NAMALWA (cell line): ENCODE data around the gene HSD17B1.
A peak's percentile ranks its signal among the peaks of the same experiment; 100 is the strongest.
"Not testable (repeated sequence)": the region's sequence is repeated elsewhere in the genome, so short reads cannot be mapped to it uniquely, and the experiment has no call there.

Experiments used
- DNase-seq: peaks from one replicate; pipeline ENCODE4 v3.0.0-alpha.2; 2015; ENCODE audit warnings: low spot score

Gene HSD17B1

DNA sequence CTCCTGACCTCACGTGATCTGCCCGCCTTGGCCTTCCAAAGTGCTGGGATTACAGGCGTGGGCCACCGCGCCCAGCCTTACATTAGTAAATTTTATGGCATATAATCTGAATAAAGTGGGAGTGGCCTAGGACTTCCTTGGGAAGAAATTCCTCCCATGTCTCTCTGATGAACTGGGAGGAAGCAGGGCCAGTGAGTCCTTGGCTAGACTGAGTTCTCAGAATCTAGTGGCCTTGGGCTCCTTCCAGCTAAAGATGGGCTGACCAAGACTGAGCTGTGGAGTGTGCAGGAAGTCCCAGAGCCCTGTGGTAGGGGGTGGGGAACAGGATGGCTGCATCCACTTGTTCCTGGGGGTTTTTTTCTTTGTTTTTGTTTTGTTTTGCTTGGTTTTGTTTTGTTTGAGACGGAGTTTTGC lies 26.7 kb upstream of the HSD17B1 start:
- no peak for DNase-seq

DNA sequence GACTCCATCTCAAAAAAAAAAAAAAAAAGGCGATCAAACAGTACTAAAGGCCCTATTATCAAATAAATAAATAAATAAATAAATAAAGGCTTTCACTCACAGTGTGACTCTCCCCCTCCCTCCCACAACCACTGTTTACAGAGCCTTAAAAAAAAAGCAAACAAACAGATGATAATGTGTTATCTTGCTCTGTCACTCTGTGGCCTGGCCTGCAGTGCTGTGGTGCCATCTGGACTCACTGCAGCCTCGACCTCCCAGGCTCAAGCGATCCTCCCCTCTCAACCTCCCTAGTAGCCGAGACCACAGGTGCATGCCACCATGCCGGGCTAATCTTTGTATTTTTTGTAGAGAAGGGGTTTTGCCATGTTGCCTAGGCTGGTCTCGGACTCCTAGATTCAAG lies 24.8 kb upstream of the HSD17B1 start:
- no peak for DNase-seq

DNA sequence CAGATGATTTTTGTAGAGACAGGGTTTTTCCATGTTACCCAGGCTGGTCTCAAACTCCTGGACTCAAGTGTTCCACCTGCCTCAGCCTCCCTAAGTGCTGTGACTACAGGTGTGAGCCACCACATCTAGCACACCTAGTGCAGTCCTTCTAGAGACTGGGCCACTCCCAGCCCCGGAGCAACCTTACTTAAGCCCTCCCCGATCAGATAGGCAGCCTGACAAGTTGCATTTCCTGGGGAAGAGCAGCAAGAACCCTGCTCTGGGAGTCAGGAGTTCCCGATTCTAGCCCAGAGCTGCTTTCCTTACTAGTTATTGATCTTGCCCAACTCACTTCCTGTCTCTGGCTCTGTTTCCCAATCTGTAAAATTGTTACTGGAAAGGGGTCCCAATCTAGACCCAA lies 23.7 kb upstream of the HSD17B1 start:
- DNase-seq = no peak

DNA sequence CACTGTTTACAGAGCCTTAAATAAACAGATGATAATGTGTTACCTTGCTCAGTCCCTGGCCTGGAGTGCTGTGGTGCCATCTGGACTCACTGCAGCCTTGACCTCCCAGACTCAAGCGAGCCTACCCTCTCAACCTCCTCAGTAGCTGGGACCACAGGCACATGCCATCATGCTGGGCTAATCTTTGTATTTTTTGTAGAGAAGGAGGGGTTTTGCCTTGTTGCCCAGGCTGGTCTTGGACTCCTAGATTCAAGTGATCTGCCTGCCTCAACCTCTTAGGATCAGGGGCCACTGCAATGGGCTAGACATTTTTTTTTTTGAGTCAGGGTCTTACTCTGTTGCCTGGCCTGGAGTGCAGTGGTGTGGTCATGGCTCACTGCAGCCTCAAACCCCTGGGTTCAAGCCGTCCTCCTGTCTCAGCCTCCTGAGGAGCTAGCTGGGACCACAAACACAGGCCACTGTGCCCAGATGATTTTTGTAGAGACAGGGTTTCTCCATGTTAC lies 21.7 kb upstream of the HSD17B1 start:
- no peak for DNase-seq

DNA sequence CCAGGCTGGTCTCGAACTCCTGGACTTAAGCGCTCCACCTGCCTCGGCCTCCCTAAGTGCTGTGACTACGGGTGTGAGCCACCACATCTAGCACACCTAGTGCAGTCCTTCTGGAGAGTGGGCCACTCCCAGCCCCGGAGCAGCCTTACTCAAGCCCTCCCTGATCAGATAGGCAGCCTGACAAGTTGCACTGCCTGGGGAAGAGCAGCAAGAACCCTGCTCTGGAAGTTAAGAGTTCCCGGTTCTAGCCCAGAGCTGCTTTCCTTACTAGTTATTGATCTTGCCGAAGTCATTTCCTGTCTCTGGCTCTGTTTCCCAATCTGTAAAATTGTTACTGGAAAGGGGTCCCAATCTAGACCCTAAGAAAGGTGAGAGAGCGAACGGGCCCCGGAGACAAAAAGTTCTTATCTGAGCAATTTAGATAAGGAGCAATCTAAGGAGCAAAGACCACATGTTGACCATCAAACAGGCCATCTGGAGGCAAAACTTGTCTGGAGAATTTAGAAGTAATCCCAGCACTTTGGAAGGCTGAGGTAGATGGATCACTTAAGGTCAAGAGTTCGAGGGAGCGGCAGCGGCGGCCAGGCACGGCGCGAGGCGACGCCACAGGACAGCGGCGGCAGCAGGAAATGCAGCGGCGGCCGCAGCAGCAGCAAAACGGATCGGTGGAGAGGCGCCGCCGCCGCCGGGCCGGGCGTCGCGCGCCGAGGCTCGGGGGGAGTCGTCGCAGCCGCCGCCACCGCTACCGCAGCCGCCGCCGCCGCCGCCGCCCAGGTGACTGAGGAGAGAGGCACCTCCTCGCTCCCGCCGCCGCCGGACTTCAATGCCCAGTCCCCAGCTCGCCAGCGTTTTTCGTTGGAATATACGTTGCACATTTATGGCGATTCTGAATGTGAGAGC lies 21.0 kb upstream of the HSD17B1 start:
- DNase-seq = peak; percentile 69

DNA sequence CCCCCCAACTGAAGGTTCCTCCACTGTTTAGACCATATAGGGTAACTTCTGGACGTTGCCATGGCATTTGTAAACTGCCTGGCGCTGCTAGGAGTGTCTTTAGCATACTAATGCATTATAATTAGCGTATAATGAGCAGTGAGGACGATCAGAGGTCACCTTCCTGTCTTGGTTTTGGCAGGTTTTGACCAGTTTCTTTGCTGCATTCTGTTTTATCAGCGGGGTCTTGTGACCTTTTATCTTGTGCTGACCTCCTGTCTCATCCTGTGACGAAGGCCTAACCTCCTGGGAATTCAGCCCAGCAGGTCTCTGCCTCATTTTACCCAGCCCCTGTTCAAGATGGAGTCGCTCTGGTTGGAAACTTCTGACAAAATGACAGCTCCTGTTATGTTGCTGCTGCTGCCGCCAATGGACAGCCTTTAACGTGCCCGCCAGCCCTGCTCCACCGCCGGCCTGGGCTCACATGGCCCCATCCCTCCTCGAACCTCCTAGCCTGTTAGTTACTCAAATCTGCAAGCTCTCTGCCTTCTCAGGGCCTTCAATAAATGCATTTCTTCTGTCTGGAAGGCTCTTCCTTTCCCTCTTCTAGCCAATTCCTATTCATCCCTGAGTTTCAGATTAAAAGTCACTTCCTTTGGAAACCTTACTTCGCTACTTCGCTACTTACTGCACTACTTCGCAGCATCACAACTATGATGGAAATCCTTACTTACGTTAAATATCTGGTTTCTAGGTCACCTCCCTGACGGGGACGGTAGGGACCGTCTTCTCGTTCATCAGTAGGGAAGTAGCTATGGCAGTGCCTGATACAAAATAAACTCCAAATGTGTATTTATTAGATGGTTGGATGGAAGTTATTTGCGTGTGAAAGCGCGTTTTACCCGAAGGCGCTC lies 17.3 kb upstream of the HSD17B1 start:
- DNase-seq = peak; percentile 26

DNA sequence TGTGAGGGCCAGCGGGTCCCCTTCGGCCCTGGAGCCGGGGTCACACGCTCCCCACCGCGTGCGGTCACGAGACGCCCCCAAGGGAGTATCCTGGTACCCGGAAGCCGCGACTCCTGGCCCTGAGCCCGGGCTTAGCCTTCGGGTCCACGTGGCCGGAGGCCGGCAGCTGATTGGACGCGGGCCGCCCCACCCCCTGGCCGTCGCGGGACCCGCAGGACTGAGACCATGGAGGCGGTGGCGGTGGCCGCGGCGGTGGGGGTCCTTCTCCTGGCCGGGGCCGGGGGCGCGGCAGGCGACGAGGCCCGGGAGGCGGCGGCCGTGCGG lies 16.7 kb upstream of the HSD17B1 start, which contains the start of gene NAGLU:
NAGLU (plus strand) TSS at position 194 of the 324 bp plus-strand sequence; CDS start at position 226, 32 bp downstream.
- peak; percentile 95 for DNase-seq

DNA sequence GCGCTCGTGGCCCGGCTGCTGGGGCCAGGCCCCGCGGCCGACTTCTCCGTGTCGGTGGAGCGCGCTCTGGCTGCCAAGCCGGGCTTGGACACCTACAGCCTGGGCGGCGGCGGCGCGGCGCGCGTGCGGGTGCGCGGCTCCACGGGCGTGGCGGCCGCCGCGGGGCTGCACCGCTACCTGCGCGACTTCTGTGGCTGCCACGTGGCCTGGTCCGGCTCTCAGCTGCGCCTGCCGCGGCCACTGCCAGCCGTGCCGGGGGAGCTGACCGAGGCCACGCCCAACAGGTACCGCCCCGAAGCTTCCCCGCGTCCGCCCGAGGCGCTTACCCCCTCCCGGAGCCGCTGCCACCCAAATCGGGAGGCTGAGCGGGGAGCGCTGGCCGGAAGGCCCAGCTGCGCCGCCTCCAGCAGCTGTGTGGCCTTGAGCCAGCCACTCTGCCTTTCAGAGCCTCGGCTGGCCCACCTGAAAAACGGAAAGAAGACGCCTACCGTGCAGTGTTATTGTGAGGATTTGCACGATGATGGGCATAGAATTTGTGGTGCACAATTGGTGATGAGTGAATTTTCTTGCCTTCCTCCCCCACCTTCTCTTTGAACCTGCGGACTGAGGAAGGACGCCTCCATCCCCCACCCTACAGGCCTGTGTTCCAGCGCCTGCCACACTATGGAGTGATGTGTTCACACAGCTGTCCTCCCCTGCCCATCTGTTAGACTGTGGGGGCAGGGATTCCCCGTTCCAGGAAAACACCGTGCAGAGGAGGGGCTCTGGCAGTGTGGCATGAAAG lies 16.2 kb upstream of the HSD17B1 start:
- peak; percentile 77 for DNase-seq

DNA sequence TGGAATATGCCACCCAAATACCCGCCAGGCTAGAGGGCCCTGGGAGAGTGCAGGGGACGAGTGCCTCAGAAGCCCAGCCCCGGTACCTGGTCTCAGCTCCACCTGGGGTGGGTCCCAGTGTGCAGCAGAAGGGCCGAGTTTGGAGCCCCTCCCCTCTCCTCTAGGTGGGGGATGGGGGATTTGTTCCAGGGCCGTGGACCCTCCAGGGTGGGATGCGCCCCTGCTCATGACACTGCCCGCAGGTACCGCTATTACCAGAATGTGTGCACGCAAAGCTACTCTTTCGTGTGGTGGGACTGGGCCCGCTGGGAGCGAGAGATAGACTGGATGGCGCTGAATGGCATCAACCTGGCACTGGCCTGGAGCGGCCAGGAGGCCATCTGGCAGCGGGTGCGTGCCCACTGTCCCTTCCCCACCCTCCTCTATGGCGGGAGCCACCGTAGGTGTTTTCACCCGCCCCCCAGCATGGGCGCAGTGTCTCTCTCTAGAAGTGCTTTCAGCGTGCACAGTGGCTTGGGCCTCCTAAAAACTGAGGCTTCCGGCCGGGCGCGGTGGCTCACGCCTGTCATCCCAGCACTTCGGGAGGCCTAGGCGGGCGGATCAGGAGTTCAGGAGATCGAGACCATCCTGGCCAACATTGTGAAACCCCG lies 15.4 kb upstream of the HSD17B1 start:
- DNase-seq = no peak

DNA sequence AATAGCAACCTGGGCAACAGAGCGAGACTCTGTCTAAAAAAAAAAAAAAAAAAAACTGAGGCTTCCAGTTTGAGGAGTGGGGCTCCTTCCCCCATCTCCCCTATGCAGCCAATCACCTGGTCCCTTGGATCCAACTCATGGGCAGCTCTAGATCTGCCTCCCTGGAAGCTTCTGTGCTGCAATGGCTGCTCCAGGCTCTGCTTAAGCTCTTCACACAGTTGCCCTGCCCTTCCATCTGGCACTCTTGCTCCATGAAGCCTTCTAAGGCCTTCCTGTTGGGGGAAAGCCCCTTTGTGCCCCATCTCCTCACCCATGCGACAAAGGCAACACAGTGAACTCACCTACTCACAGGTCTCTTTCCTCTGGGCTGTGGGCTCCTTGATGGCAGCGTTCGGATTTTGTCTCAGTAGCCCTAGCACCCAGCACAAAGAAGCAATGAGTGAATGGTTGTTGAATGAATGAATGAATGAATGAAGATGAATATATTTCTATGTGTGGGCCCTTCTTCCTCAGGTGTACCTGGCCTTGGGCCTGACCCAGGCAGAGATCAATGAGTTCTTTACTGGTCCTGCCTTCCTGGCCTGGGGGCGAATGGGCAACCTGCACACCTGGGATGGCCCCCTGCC lies 14.8 kb upstream of the HSD17B1 start:
- no peak for DNase-seq

DNA sequence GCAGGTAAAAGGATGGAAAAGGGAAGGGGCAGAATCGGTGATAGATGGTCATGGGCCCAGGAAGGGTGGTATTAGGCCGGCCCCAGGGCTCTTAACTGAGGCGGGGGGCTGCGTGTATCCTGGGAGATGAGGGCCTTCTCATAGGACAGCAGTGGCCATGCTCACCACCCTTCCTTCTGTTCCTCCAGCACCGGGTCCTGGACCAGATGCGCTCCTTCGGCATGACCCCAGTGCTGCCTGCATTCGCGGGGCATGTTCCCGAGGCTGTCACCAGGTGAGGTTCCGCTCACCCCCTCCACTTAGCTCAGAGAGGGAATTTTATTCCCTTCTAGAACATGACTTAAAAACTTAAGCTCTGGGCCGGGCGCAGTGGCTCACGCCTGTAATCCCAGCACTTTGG lies 14.2 kb upstream of the HSD17B1 start:
- no peak for DNase-seq

DNA sequence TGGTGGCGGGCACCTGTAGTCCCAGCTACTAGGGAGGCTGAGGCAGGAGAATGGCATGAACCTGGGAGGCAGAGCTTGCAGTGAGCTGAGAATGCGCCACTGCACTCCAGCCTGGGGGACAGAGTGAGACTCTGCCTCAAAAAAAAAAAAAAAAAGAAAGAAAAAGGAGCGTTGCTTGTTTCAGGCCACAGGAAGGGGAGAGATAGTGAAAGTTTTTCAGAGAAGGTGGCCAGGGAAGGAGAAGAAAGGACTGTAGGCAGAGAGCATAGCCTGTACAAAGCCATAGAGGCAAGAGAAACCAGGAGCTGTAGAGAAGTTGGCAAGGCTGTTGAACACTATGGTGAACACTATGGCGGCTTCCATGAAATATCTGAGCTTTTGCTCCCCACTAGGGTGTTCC lies 12.2 kb upstream of the HSD17B1 start:
- DNase-seq = not testable (repeated sequence)

DNA sequence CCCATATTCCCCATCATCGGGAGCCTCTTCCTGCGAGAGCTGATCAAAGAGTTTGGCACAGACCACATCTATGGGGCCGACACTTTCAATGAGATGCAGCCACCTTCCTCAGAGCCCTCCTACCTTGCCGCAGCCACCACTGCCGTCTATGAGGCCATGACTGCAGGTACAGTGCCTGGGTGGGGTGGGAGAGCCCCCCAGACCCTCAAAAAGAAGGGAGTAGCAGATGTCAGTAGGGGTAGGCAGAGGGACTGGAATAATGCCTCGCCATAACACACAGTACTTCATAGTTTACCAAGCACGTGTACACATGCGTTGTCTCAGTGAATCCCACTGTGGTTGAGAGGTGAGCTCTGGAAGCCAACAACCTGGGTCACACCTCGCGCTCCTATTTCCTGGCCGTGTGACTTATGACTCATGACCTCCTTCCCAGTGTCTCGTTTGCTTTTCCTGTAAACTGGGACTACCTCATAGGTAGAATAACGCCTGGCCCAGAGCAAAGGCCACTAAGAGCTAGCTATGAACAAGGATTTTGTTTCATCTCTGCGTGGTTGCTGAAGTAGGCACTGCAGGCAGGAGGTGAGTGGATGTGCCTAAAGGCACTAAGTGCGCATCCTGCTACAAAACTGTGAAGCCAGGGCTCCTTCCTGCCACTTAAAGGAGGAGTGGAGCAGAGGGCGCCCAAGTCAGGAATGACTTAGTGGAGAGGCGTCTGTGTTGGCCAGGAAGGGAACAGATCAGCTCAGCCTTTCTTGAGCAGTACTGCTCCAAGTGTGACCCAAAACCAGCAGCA lies 11.5 kb upstream of the HSD17B1 start:
- no peak for DNase-seq

DNA sequence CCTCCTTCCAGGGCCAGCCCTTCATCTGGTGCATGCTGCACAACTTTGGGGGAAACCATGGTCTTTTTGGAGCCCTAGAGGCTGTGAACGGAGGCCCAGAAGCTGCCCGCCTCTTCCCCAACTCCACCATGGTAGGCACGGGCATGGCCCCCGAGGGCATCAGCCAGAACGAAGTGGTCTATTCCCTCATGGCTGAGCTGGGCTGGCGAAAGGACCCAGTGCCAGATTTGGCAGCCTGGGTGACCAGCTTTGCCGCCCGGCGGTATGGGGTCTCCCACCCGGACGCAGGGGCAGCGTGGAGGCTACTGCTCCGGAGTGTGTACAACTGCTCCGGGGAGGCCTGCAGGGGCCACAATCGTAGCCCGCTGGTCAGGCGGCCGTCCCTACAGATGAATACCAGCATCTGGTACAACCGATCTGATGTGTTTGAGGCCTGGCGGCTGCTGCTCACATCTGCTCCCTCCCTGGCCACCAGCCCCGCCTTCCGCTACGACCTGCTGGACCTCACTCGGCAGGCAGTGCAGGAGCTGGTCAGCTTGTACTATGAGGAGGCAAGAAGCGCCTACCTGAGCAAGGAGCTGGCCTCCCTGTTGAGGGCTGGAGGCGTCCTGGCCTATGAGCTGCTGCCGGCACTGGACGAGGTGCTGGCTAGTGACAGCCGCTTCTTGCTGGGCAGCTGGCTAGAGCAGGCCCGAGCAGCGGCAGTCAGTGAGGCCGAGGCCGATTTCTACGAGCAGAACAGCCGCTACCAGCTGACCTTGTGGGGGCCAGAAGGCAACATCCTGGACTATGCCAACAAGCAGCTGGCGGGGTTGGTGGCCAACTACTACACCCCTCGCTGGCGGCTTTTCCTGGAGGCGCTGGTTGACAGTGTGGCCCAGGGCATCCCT lies 9.3 kb upstream of the HSD17B1 start:
- no peak for DNase-seq

DNA sequence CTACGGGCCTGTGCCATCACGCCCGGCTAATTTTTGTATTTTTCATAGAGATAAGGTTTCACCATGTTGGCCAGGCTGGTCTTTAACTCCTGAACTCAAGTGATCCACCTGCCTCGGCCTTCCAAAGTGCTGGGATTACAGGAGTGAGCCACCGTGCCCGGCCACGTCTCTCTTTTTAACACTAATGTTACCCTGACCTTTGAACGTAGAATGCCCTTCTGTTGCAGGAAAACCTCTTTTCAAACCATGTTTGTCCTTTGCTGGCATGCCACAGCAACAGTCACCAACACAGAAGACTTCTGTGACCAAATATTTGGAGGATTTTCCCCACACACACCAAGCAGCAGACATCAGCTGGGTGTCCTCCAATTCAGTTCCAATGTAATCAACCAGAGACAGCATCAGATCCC lies 7.8 kb upstream of the HSD17B1 start:
- no peak for DNase-seq

DNA sequence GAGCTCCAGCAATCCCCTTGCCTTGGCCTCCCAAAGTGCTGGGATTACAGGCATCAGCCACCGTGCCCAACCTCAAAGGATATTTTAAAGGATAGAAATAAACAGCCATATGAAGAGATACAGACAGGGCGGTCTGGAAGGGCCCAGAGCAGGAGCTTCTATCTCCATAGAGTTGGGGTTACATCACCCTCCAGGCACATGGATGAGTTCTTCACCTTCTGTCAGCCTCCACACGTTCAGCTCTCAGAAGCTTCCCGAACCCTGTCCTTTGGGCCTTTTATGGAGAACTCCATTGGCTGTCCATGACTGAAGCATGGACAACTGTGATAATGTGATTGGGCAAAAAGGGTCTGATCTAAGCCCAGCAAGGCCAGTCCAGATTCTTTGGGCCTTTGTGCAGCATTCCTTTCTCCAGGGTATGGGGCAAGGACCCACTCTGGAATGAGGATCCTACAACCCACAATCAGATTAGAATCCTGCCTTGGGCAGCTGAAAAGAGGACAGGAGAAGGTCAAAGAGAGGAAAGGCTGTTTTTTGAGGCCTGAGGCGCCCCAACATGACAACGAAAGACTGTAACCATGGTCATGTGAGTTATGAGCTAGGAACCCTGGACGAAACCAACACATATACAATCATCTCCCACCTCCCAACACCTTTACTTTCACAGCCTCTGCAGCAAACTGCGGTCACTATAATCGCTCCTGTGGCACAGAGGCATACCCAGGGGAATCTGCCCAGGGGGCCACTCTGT lies 6.8 kb upstream of the HSD17B1 start:
- not testable (repeated sequence) for DNase-seq

DNA sequence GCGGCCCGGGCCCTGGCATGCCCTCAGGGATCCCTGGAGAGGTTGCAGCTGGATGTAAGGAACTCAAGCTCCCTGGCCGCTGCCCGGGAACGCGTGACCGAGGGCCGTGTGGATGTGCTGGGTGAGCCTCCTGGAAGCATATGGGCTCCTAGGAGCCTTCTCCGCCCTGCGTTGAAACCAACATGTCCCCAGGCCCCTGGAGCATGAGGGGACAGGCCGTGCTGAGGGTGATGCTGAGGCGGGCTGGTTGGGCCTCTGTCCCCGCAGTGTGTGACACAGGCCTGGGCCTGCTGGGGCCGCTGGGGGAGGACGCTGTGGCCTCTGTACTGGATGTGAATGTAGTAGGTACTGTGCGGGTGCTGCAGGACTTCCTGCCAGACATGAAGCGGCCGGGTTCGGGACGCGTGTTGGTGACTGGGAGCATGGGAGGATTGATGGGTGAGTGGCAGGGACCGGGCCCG lies 5.7 kb upstream of the HSD17B1 start:
- no peak for DNase-seq

DNA sequence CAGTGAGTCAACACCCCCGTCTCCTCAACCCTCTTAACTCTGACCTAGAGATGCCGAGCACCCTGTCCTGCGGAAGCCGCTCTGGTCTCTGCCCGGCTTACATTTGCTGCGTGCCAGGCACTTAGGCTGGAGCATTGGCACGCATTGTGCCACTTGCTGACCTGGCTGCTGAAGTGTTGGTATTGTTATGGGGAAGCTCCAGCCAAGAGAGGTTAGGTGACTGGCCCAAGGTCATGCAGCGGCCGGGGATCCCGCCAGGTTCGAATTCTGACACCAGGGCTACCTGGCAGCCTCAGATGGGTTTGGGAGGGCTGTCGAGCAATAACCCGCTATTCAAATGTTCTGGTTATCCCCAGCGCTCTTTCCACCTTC lies 5.0 kb upstream of the HSD17B1 start:
- no peak for DNase-seq
